ENCODE results near the gene ITIH3.

Gene ITIH3

DNA sequence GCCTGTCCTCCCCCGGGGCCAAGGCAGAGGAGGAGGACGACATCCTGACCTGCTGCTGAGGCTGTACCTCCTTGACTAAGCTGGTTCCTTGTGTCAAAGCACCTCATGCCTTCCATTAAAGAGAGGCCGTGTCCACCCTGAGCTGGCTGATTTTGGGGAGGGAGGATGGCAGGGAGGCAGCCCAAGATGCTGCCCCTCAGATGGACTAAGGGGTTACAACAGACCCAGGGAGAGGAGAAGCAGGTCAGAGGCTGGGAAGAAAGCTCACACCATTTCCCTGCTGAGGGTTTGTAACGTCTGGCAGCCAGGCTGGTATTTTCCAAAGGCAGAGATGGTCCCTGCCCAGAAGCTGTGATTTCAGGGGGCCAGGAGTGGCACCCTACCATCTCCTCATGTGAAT, 2.7 kb upstream of the ITIH3 start:
- no peak overlapping the region for H3K4me3 ChIP-seq (ENCODE audit: low read length)
- no peaks in the 10 kb centered on the region for H3K36me3 ChIP-seq (ENCODE audit: control insufficient read depth, insufficient read depth, low read length)
- H3K27me3 ChIP-seq (ENCODE audit: control insufficient read depth, insufficient read depth, low read length) = no peaks in the 10 kb centered on the region
- H3K27ac ChIP-seq (ENCODE audit: low read depth, low read length) = no peak overlapping the region
- no peak overlapping the region for H3K9ac ChIP-seq (ENCODE audit: low read length)
- H3K4me1 ChIP-seq (ENCODE audit: control insufficient read depth, insufficient read depth, low read length) = no peaks in the 10 kb centered on the region

DNA sequence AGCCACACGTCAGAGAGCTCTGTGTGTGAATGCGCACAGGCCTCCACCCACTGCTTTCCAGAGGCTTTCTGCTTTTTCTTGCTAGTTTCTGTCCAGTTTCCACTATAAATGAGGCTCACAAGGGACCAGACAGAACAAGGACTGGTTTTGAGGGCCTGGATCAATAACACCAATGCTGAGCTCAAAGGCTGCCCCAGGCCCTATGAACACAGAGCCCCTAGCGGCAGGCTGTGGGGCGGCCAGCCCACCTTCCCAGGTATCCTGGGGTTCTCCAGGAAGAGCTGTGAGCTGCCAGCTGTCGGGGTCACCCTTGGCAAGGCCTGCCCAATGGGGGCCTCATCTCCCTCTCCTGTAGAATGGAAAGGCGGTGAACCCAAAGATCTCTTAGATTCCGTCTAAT, 2.2 kb upstream of the ITIH3 start:
- Histone ChIP-seq H3K4me1 (ENCODE audit: control insufficient read depth, insufficient read depth, low read length) (no peaks in the 10 kb centered on the region), H3K27ac (ENCODE audit: low read depth, low read length) (no peak overlapping the region), H3K4me3 (ENCODE audit: low read length) (no peak overlapping the region)

DNA sequence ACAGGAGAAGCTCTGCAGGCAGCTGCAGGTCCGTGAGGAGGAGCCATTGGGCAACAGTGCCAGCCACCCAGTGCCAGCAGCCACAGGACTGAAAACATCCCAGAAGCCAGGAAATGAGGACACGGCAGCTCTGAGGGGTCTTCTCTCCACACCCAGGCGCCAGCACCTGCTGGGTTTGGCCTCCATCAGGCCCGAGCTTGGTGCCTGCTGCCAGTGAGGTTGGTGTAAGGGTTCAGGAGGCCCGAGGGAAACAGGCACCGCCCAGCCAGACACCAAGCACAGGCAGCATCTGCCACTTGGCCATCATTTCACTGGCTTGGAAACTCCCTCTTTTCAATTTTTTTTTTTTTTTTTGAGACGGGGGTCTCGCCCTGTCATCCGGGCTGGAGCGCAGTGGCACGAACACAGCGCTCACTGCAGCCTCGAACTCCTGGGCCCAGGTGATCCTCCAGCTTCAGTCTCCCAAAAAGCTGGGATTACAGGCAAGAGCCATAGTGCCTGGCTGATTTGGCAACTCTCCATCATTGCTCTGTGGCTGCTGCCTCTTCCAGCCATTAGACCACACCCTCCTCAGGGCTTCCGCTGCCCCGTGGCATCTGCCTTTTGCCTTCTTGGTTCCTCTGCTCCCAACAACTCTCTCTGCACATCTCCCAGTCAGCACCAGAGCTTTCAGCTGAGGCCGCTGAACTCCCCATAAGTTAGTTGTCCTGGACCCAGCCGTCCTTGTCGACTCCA, 1.5 kb upstream of the ITIH3 start:
- H3K4me1 ChIP-seq (ENCODE audit: control insufficient read depth, insufficient read depth, low read length) = no peaks in the 10 kb centered on the region
- no peak overlapping the region for H3K27ac ChIP-seq (ENCODE audit: low read depth, low read length)
- no peak overlapping the region for H3K4me3 ChIP-seq (ENCODE audit: low read length)
- H3K27me3 ChIP-seq (ENCODE audit: control insufficient read depth, insufficient read depth, low read length) = no peaks in the 10 kb centered on the region
- no peak overlapping the region for H3K9ac ChIP-seq (ENCODE audit: low read length)
- H3K36me3 ChIP-seq (ENCODE audit: control insufficient read depth, insufficient read depth, low read length) = no peaks in the 10 kb centered on the region

More for the DNA sequence above, 2.2 kb upstream of the ITIH3 start:
- no peak overlapping the region for H3K9ac ChIP-seq (ENCODE audit: low read length)
- no peaks in the 10 kb centered on the region for H3K27me3 ChIP-seq (ENCODE audit: control insufficient read depth, insufficient read depth, low read length)
- H3K36me3 ChIP-seq (ENCODE audit: control insufficient read depth, insufficient read depth, low read length) = no peaks in the 10 kb centered on the region

DNA sequence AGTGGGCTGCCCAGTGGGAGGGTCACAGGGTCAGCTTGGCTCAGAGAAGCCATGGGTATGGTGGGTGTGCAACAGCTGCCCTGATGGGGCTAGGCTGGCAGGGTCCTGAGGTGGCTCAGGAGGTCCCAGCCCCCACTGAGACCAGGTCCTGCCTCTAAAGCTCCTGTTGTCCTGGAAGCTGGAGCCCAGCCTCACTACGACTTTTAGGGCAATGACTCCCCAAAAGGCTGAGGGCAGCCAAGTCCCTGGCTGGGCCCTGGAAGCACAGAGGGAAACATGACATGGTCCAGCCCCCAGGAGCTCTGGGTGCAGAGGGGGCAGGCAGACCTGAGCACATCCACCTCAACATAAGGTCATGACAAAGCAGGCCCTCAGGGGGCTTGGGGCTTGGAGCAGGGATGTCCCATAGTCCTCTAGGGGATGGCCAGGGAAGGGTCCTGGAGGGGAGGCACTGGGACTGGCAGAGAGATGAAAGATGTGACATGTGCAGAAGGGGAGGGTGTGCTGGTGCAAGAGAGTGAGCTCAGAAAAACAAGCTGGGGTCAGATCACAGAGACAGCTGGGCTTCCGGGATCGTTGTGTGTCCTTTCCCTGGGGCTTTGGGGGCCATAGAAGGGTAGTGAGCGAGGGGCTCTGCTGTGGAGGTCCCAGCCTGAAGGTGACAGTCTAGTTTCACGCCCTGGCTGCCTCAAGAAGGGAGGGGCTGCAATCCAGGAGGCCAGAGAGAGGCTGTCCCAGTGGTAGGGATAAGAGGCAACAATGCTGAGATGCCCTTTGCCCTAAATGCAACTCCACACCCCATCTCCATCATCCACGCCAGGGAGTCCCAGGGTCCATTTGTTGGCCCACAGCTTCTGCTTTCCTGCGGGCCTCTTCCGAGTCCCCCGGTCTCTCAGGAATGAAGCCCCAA, 639 bp upstream of the ITIH3 start:
- no peaks in the 10 kb centered on the region for H3K4me1 ChIP-seq (ENCODE audit: control insufficient read depth, insufficient read depth, low read length)
- H3K27me3 ChIP-seq (ENCODE audit: control insufficient read depth, insufficient read depth, low read length) = no peaks in the 10 kb centered on the region
- H3K27ac ChIP-seq (ENCODE audit: low read depth, low read length) = no peak overlapping the region
- no peak overlapping the region for H3K9ac ChIP-seq (ENCODE audit: low read length)
- H3K4me3 ChIP-seq (ENCODE audit: low read length) = no peak overlapping the region
- H3K36me3 ChIP-seq (ENCODE audit: control insufficient read depth, insufficient read depth, low read length) = no peaks in the 10 kb centered on the region

DNA sequence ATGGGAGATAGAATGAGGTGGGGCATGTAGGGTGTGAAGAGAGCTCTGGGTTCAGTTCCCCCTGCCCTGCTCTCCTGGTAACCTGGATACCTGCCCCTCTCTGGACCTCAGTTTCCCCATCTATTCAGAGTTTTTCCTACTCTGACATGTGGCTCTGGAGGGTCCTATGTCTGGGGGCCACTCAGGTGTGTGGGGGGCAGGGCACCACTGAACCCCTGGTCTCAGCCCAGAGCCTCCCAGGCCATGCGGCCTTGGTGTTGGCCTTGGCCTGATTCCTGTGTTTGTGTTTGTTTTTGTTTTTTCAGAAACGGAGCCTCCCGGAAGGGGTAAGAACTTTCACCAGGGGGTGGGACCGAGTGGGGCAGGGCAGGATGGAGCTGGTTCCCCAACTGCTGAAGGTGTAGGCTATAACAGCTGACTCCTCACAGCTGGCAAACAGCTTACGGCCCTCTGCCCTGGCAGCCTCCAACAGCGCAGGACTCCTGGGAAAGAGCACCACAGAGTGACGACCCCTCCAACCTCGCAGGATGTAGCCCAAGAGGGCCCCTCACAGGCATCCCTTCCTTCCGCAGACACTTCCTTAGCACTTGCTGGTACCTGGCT, 803 bp downstream of the ITIH3 start:
- H3K4me1 ChIP-seq (ENCODE audit: control insufficient read depth, insufficient read depth, low read length) = no peaks in the 10 kb centered on the region
- no peaks in the 10 kb centered on the region for H3K27me3 ChIP-seq (ENCODE audit: control insufficient read depth, insufficient read depth, low read length)
- no peak overlapping the region for H3K4me3 ChIP-seq (ENCODE audit: low read length)
- no peak overlapping the region for H3K9ac ChIP-seq (ENCODE audit: low read length)
- no peak overlapping the region for H3K27ac ChIP-seq (ENCODE audit: low read depth, low read length)
- no peaks in the 10 kb centered on the region for H3K36me3 ChIP-seq (ENCODE audit: control insufficient read depth, insufficient read depth, low read length)

DNA sequence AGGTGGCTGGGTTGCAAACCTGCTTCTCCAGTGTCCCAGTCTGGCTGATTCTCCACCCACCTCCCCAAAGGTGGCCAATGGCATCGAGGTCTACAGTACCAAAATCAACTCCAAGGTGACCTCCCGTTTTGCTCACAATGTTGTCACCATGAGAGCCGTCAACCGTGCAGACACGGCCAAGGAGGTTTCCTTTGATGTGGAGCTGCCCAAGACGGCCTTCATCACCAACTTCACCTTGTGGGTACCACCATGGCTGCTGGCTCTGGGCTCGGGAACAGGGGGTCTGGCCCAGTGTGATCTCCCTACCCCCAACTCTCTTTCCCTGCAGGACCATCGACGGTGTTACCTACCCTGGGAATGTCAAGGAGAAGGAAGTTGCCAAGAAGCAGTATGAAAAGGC, 1.8 kb downstream of the ITIH3 start:
- no peak overlapping the region for H3K4me3 ChIP-seq (ENCODE audit: low read length)
- H3K9ac ChIP-seq (ENCODE audit: low read length) = no peak overlapping the region
- H3K36me3 ChIP-seq (ENCODE audit: control insufficient read depth, insufficient read depth, low read length) = no peaks in the 10 kb centered on the region
- H3K27ac ChIP-seq (ENCODE audit: low read depth, low read length) = no peak overlapping the region
- no peaks in the 10 kb centered on the region for H3K4me1 ChIP-seq (ENCODE audit: control insufficient read depth, insufficient read depth, low read length)
- H3K27me3 ChIP-seq (ENCODE audit: control insufficient read depth, insufficient read depth, low read length) = no peaks in the 10 kb centered on the region

DNA sequence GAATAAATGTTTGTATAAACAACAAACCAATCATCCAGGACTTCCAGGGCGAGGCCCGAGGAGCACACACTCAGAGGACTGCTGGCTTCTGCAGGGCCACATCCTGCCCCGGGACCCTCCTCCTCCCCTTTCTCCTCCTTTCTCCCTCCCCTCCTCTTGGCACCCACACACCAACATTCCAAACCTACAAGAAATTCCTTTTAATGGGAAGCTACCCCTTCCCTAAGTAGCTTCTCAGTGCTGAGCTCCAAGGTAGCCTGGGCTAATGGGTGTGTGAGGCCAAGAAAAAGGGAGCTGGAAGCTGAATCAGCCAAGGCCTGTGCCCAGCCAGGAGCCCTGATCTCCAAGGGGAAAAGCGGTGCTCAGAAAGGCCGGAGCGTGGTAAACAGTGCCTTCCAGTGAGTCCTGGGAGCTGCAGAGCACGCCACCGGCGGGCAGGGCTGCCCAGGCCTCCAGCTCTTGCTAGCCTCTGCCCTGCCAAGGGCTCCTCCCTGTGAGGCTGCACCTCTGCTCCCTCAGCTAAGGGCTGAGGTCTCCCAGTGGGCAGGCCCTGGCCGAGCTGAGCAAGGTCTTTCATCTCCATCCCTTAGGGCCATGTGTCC, 3.9 kb downstream of the ITIH3 start:
- H3K4me3 ChIP-seq (ENCODE audit: low read length) = no peak overlapping the region
- H3K4me1 ChIP-seq (ENCODE audit: control insufficient read depth, insufficient read depth, low read length) = no peaks in the 10 kb centered on the region
- H3K27ac ChIP-seq (ENCODE audit: low read depth, low read length) = no peak overlapping the region
- no peaks in the 10 kb centered on the region for H3K36me3 ChIP-seq (ENCODE audit: control insufficient read depth, insufficient read depth, low read length)
- H3K9ac ChIP-seq (ENCODE audit: low read length) = no peak overlapping the region
- H3K27me3 ChIP-seq (ENCODE audit: control insufficient read depth, insufficient read depth, low read length) = no peaks in the 10 kb centered on the region

DNA sequence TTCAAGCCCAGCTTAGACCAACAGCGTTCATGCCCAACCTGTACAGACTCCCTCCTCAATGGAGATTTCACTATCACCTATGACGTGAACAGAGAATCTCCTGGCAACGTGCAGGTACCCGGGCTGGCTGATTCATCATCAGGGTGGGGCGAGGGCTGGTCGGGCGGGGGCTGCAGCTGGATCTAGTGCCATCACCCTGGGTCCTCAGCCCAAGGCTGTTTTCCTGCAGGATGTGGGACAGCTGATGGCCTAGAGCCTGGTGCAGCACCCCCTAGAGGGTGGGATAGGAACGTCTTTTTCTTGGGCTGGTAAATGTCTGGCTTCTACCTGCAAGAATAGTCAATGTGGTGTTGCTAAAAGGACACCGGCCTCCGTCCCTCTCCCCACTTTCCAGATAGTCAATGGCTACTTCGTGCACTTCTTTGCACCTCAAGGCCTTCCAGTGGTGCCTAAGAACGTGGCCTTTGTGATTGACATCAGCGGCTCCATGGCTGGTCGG, 4.4 kb downstream of the ITIH3 start:
- H3K4me3 ChIP-seq (ENCODE audit: low read length) = no peak overlapping the region
- no peaks in the 10 kb centered on the region for H3K4me1 ChIP-seq (ENCODE audit: control insufficient read depth, insufficient read depth, low read length)
- no peaks in the 10 kb centered on the region for H3K27me3 ChIP-seq (ENCODE audit: control insufficient read depth, insufficient read depth, low read length)
- no peaks in the 10 kb centered on the region for H3K36me3 ChIP-seq (ENCODE audit: control insufficient read depth, insufficient read depth, low read length)
- H3K9ac ChIP-seq (ENCODE audit: low read length) = no peak overlapping the region
- no peak overlapping the region for H3K27ac ChIP-seq (ENCODE audit: low read depth, low read length)

DNA sequence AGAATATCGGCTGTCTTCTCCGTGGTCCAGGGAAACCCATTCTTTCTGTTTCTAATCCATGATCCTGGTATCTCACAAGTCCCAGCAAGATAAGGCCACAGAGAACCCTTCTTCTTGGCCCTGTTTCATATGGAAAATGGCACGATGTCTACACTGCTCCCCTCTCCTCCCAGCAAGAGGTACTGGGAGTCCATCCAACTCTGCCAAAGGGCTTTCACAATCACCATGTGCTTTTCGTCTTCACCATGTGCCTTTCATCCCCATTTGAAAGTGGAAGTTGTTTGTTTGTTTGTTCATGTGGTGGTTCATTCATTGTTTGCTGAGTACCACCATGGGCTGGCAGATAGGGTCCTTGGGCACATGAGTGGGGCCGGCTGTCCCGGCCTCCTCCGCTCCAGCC, 5.5 kb downstream of the ITIH3 start:
- Histone ChIP-seq H3K4me3 (ENCODE audit: low read length) (no peak overlapping the region), H3K27ac (ENCODE audit: low read depth, low read length) (no peak overlapping the region), H3K36me3 (ENCODE audit: control insufficient read depth, insufficient read depth, low read length) (no peaks in the 10 kb centered on the region)

DNA sequence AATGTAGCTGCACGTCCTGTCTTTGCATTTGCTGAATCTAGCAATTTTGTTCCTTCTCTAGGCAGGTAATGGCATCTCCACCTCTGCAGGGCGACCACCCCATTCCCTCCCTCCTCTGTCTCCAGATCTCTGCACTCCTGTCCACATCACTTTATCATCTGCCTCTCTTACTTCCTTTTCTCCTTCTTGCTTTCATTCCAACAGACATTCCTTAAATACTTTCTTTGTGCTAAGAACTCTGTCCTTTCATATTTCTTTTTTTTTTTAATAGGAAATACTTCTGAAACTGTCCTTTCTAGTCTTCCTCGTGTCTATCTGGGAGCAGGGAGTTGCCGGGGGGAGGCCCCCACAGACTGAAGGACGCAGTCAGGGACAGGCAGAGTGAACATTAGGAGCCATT, 7.2 kb downstream of the ITIH3 start:
- Histone ChIP-seq H3K36me3 (ENCODE audit: control insufficient read depth, insufficient read depth, low read length) (no peaks in the 10 kb centered on the region), H3K9ac (ENCODE audit: low read length) (no peak overlapping the region), H3K4me3 (ENCODE audit: low read length) (no peak overlapping the region), H3K27ac (ENCODE audit: low read depth, low read length) (no peak overlapping the region), H3K27me3 (ENCODE audit: control insufficient read depth, insufficient read depth, low read length) (no peaks in the 10 kb centered on the region), H3K4me1 (ENCODE audit: control insufficient read depth, insufficient read depth, low read length) (no peaks in the 10 kb centered on the region)

More for the DNA sequence above, 5.5 kb downstream of the ITIH3 start:
- H3K4me1 ChIP-seq (ENCODE audit: control insufficient read depth, insufficient read depth, low read length) = no peaks in the 10 kb centered on the region
- H3K27me3 ChIP-seq (ENCODE audit: control insufficient read depth, insufficient read depth, low read length) = no peaks in the 10 kb centered on the region
- H3K9ac ChIP-seq (ENCODE audit: low read length) = no peak overlapping the region

DNA sequence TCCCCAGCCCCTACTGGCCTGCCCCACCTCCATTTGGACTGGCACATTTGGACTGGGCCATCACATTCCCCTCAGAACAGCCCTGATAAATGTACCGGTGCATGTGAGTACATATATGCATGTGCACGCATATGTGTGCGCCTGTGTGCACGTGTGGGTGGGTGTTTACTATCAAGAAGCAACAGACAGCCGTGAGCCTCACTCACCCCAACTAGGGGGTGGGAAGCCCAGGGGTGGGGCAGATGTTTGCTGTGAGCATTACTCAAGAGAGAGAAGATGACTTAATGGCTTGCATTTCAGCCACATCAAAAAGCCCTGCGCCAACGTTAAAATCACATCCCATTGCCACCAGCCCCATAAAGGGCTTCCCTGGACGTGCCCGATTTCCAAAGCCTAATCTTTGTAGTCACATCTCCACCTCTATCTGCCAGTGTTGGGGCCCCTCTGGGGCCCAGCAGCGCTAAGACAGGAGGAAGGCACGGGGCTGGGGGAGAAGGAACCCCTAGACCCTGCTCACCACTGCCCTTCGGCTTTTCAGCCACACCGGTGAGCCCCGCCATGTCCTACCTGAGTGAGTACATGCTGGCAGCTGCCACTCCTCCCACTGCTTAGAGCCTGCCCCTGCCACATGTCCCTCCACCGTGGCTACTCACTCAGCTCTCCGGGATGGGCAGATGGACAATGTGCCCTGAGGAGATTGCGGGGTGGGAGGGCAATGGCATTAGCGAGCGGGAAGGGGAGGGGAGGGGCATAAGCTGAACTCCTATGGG, 10.9 kb downstream of the ITIH3 start:
- Histone ChIP-seq H3K36me3 (ENCODE audit: control insufficient read depth, insufficient read depth, low read length) (no peaks in the 10 kb centered on the region), H3K4me1 (ENCODE audit: control insufficient read depth, insufficient read depth, low read length) (no peaks in the 10 kb centered on the region), H3K27ac (ENCODE audit: low read depth, low read length) (no peak overlapping the region), H3K4me3 (ENCODE audit: low read length) (no peak overlapping the region), H3K27me3 (ENCODE audit: control insufficient read depth, insufficient read depth, low read length) (no peaks in the 10 kb centered on the region), H3K9ac (ENCODE audit: low read length) (no peak overlapping the region)
